ENCODE results near the gene FARS2.

- no peak for TF ChIP-seq CTCF (conservative IDR thresholded peaks at IDR 0.05)
- TF ChIP-seq ZFX (IDR thresholded peaks at IDR 0.05), result no peak
Observed at GRCh38 chr6:5705252-5705651, 443.9 kb downstream of the FARS2 start.
